Neuronal stem cell (in vitro differentiated cells): ENCODE measurements around the gene SLC26A4.

Experiments
- DNase-seq: peaks from one replicate; pipeline ENCODE4 v3.0.0-alpha.2; 2013; ENCODE audit warnings: low spot score
- H2AFZ ChIP-seq: one replicate; pipeline ENCODE4 v1.6.1; 2013; ENCODE audit warnings: mild to moderate bottlenecking, low read length, inconsistent platforms
- H2AK5ac ChIP-seq: 2 replicates; pipeline ENCODE4 v1.6.1; 2013; ENCODE audit warnings: low read depth, mild to moderate bottlenecking, inconsistent platforms, low read length, moderate library complexity, mixed read lengths
- H2BK120ac ChIP-seq: 2 replicates; pipeline ENCODE4 v1.6.1; 2013; ENCODE audit warnings: low read depth, mild to moderate bottlenecking, inconsistent platforms, low read length, moderate library complexity, mixed read lengths
- H2BK12ac ChIP-seq: one replicate; pipeline ENCODE4 v1.6.1; 2013; ENCODE audit warnings: low read length, inconsistent platforms
- H2BK15ac ChIP-seq: 2 replicates; pipeline ENCODE4 v1.6.1; 2013; ENCODE audit warnings: mild to moderate bottlenecking, low read length, inconsistent platforms, mixed read lengths
- H2BK5ac ChIP-seq: one replicate; pipeline ENCODE4 v1.6.1; 2013; ENCODE audit warnings: inconsistent platforms, mild to moderate bottlenecking, low read length, moderate library complexity
- H3K14ac ChIP-seq: one replicate; pipeline ENCODE4 v1.6.1; 2013; ENCODE audit warnings: low read length, inconsistent platforms
- H3K18ac ChIP-seq: 2 replicates; pipeline ENCODE4 v1.6.1; 2013; ENCODE audit warnings: low read length, inconsistent platforms
- H3K23ac ChIP-seq: 2 replicates; pipeline ENCODE4 v1.6.1; 2013; ENCODE audit warnings: low read depth, mild to moderate bottlenecking, mixed read lengths, low read length, inconsistent platforms; ENCODE audit not compliant: poor library complexity
- H3K27ac ChIP-seq: replicated peaks from 3 replicates; pipeline ENCODE4 v1.5.1; 2013; ENCODE audit warnings: low read length, inconsistent platforms
- H3K27me3 ChIP-seq, 3 experiments: 2 replicates each; pipeline ENCODE4 v1.6.1; 2013; ENCODE audit warnings: low read length in 3 of 3, mild to moderate bottlenecking in 2 of 3, inconsistent platforms in 1 of 3, low read depth in 1 of 3, mixed read lengths in 1 of 3, moderate library complexity in 1 of 3; ENCODE audit not compliant: control insufficient read depth in 3 of 3, insufficient read depth in 3 of 3
- H3K36me3 ChIP-seq, 2 donors: replicated peaks in 1 of 2; 2 replicates each; pipeline ENCODE4 v1.6.1; 2013; ENCODE audit warnings: low read length in 2 of 2; ENCODE audit not compliant: control insufficient read depth in 2 of 2, insufficient read depth in 2 of 2
- H3K4ac ChIP-seq: 2 replicates; pipeline ENCODE4 v1.6.1; 2013; ENCODE audit warnings: inconsistent platforms, mild to moderate bottlenecking, low read length, moderate library complexity
- H3K4me1 ChIP-seq, 2 donors: 1 replicate in 1 of 2; 2 replicates in 1 of 2; pipeline ENCODE4 v1.6.1; 2013; ENCODE audit warnings: low read length in 2 of 2, low read depth in 1 of 2; ENCODE audit not compliant: control insufficient read depth in 2 of 2, insufficient read depth in 1 of 2
- H3K4me2 ChIP-seq: one replicate; pipeline ENCODE4 v1.6.1; 2013; ENCODE audit warnings: mild to moderate bottlenecking, low read length, inconsistent platforms; ENCODE audit not compliant: insufficient read depth, poor library complexity, severe bottlenecking
- H3K4me3 ChIP-seq, 2 donors: 2 replicates each; pipeline ENCODE4 v1.5.1; 2013; ENCODE audit warnings: low read length in 2 of 2, mild to moderate bottlenecking in 2 of 2, inconsistent platforms in 1 of 2, moderate library complexity in 1 of 2
- H3K79me1 ChIP-seq: one replicate; pipeline ENCODE4 v1.6.1; 2013; ENCODE audit warnings: low read depth, mild to moderate bottlenecking, inconsistent platforms, low read length, moderate library complexity
- H3K9ac ChIP-seq: one replicate; pipeline ENCODE4 v1.6.1; 2013; ENCODE audit warnings: mild to moderate bottlenecking, low read depth, low read length, inconsistent platforms; ENCODE audit not compliant: poor library complexity
- H3K9me3 ChIP-seq, 2 donors: replicated peaks in 1 of 2; 2 replicates each; pipeline versions ENCODE3 to v1.6.1; 2013; ENCODE audit warnings: low read length in 2 of 2, mild to moderate bottlenecking in 2 of 2, inconsistent platforms in 1 of 2, low read depth in 1 of 2, mixed read lengths in 1 of 2, moderate library complexity in 1 of 2; ENCODE audit not compliant: control insufficient read depth in 2 of 2, insufficient read depth in 1 of 2
- H4K8ac ChIP-seq: one replicate; pipeline ENCODE4 v1.6.1; 2013; ENCODE audit warnings: low read depth, mild to moderate bottlenecking, inconsistent platforms, low read length, moderate library complexity
- H4K91ac ChIP-seq: one replicate; pipeline ENCODE4 v1.6.1; 2013; ENCODE audit warnings: low read length, low read depth, mild to moderate bottlenecking, inconsistent platforms; ENCODE audit not compliant: poor library complexity
- WGBS, 2 donors: extraction: QIAGEN DNeasy Blood & Tissue Kit; methylation state at CpG; one replicate each; pipeline ENCODE4 v1.1.7; 2013; ENCODE audit warnings: missing lambda C conversion rate in 2 of 2, mixed read lengths in 1 of 2; ENCODE audit not compliant: insufficient read length in 2 of 2, insufficient replicate concordance in 1 of 2; ENCODE audit errors: extremely low coverage in 2 of 2; 5-methylcytosine and 5-hydroxymethylcytosine counted together

SLC26A4 gene

GRCh38 chr7:107643407-107643806 lies 17.2 kb upstream of the SLC26A4 start:
- H3K4me3 ChIP-seq, result no peak overlapping the region
- no peaks in the 10 kb centered on the region for H3K4me1 ChIP-seq
- H4K91ac ChIP-seq, result no peak overlapping the region
- H3K9ac ChIP-seq, result no peak overlapping the region
- H3K23ac ChIP-seq, result no peak overlapping the region
- H2AFZ ChIP-seq, result no peak overlapping the region
- no peak overlapping the region for H3K4me2 ChIP-seq
- H2BK15ac ChIP-seq, result no peak overlapping the region
- H2AK5ac ChIP-seq, result no peak overlapping the region
- H4K8ac ChIP-seq, result no peak overlapping the region
- peaks cover 0 to 16% (median 0%) of the 10 kb centered on the region in 3 experiments for H3K27me3 ChIP-seq
- no peak overlapping the region for H3K14ac ChIP-seq
- no peak overlapping the region for H3K18ac ChIP-seq
- H3K27ac ChIP-seq, result no peak overlapping the region
- H3K36me3 ChIP-seq, result no peaks in the 10 kb centered on the region
- no peak overlapping the region for H2BK12ac ChIP-seq
- H2BK120ac ChIP-seq, result no peak overlapping the region
- WGBS, 2 donors, result no CpG with 5 or more reads among the region's 1 CpG
- H2BK5ac ChIP-seq, result no peak overlapping the region
- no peak for DNase-seq
- no peaks in the 10 kb centered on the region for H3K9me3 ChIP-seq
- H3K79me1 ChIP-seq, result no peaks in the 10 kb centered on the region
- no peak overlapping the region for H3K4ac ChIP-seq

DNA sequence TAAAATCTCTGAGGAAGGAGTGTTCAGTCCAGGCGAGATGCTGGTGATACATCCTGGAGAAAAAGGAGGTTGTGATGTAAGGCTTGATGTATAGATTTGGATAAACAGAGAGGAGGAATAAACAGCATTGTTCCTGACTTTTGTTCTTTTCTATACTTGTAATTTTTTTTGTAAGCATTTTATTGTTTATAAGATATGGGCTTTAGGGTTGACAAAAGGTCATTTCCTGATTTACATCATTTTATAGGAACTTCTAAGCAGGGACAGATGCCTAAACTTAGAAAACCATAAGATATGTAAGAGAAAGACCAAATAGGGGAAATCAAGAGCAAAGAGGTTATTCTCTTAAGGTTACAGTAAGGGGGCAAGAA lies 16.7 kb upstream of the SLC26A4 start:
- DNase-seq, result no peak
- Histone ChIP-seq H3K36me3 (no peaks in the 10 kb centered on the region), H3K79me1 (no peaks in the 10 kb centered on the region), H3K9ac (no peak overlapping the region), H3K27me3 (peaks cover 0 to 16% (median 0%) of the 10 kb centered on the region in 3 experiments), H3K4me3 (no peak overlapping the region), H2BK5ac (no peak overlapping the region), H2AK5ac (no peak overlapping the region), H3K4ac (no peak overlapping the region), H3K27ac (no peak overlapping the region), H2BK12ac (no peak overlapping the region), H2BK120ac (no peak overlapping the region), H3K18ac (no peak overlapping the region), H2BK15ac (no peak overlapping the region), H3K9me3 (no peaks in the 10 kb centered on the region), H3K14ac (no peak overlapping the region), H4K8ac (no peak overlapping the region), H3K23ac (no peak overlapping the region), H3K4me2 (no peak overlapping the region), H3K4me1 (no peaks in the 10 kb centered on the region), H2AFZ (no peak overlapping the region), H4K91ac (no peak overlapping the region)
- WGBS, 2 donors, result no CpG with 5 or more reads among the region's 1 CpG

GRCh38 chr7:107644309-107644974 lies 16.2 kb upstream of the SLC26A4 start:
- H3K4me3 ChIP-seq, result no peak overlapping the region
- no peaks in the 10 kb centered on the region for H3K4me1 ChIP-seq
- no peak overlapping the region for H3K27ac ChIP-seq
- H2AFZ ChIP-seq, result no peak overlapping the region
- no peak overlapping the region for H4K8ac ChIP-seq
- no peaks in the 10 kb centered on the region for H3K9me3 ChIP-seq
- H3K9ac ChIP-seq, result no peak overlapping the region
- H3K27me3 ChIP-seq, result peaks cover 0 to 16% (median 0%) of the 10 kb centered on the region in 3 experiments
- no peak overlapping the region for H2AK5ac ChIP-seq
- no peak overlapping the region for H3K4me2 ChIP-seq
- H3K79me1 ChIP-seq, result no peaks in the 10 kb centered on the region
- H3K23ac ChIP-seq, result no peak overlapping the region
- H3K36me3 ChIP-seq, result no peaks in the 10 kb centered on the region
- no peak for DNase-seq
- no peak overlapping the region for H2BK15ac ChIP-seq
- H3K14ac ChIP-seq, result no peak overlapping the region
- WGBS, 2 donors, result no CpG with 5 or more reads among the region's 9 CpGs
- no peak overlapping the region for H2BK120ac ChIP-seq
- H2BK12ac ChIP-seq, result no peak overlapping the region
- H2BK5ac ChIP-seq, result no peak overlapping the region
- no peak overlapping the region for H3K4ac ChIP-seq
- no peak overlapping the region for H3K18ac ChIP-seq
- no peak overlapping the region for H4K91ac ChIP-seq

GRCh38 chr7:107652642-107653041 lies 8.0 kb upstream of the SLC26A4 start:
- H3K79me1 ChIP-seq, result no peaks in the 10 kb centered on the region
- H4K91ac ChIP-seq, result no peak overlapping the region
- H3K18ac ChIP-seq, result no peak overlapping the region
- no peak overlapping the region for H2AK5ac ChIP-seq
- no CpG with 5 or more reads among the region's 5 CpGs for WGBS, 2 donors
- H3K27ac ChIP-seq, result no peak overlapping the region
- no peak overlapping the region for H2AFZ ChIP-seq
- no peak overlapping the region for H2BK15ac ChIP-seq
- no peak overlapping the region for H2BK12ac ChIP-seq
- no peak overlapping the region for H2BK5ac ChIP-seq
- H2BK120ac ChIP-seq, result no peak overlapping the region
- DNase-seq, result no peak
- no peaks in the 10 kb centered on the region for H3K36me3 ChIP-seq
- H3K9me3 ChIP-seq, result no peaks in the 10 kb centered on the region
- peaks cover 0 to 27% (median 0%) of the 10 kb centered on the region in 3 experiments for H3K27me3 ChIP-seq
- H3K23ac ChIP-seq, result no peak overlapping the region
- no peak overlapping the region for H4K8ac ChIP-seq
- no peaks in the 10 kb centered on the region for H3K4me1 ChIP-seq
- no peak overlapping the region for H3K4ac ChIP-seq
- H3K14ac ChIP-seq, result no peak overlapping the region
- H3K4me2 ChIP-seq, result no peak overlapping the region
- H3K4me3 ChIP-seq, result no peak overlapping the region
- H3K9ac ChIP-seq, result no peak overlapping the region
